GM23338 (cell line): ENCODE results near the gene MTA1. TPM values are rescaled to one million over a fixed set of nuclear protein-coding genes. Genes with fewer than 3 reads are reported as not detected.

ENCODE experiments used
- ATAC-seq: fragments of 200-7000 bp; cut with Tn5 transposase; 3 replicates; pipeline ENCODE4 v1.9.1; 2020
- DNase-seq: peaks from one replicate; pipeline ENCODE4 v3.0.0-alpha.2; 2015; ENCODE audit warnings: low spot score
- H2AFZ ChIP-seq: fragments of 200-600 bp; sonication (generic); 2 replicates; pipeline ENCODE4 v1.8.0; 2016; ENCODE audit warnings: antibody characterized with exemption, mild to moderate bottlenecking, moderate library complexity
- H3F3A ChIP-seq: fragments of 200-600 bp; sonication (generic); replicated peaks from 2 replicates; pipeline ENCODE4 v1.8.0; 2017; ENCODE audit warnings: antibody characterized with exemption, mixed run types, low read depth
- H3K27ac ChIP-seq: fragments of 200-600 bp; sonication (generic); 2 replicates; pipeline ENCODE4 v1.6.1; 2016; ENCODE audit warnings: low read depth
- H3K27me3 ChIP-seq: fragments of 200-600 bp; sonication (generic); 2 replicates; pipeline ENCODE4 v1.8.0; 2016; ENCODE audit warnings: mild to moderate bottlenecking, mixed run types, moderate library complexity; ENCODE audit not compliant: insufficient read depth
- H3K36me3 ChIP-seq: fragments of 200-600 bp; sonication (generic); 2 replicates; pipeline ENCODE4 v1.8.0; 2016; ENCODE audit warnings: mild to moderate bottlenecking; ENCODE audit not compliant: insufficient read depth
- H3K4me1 ChIP-seq: fragments of 200-600 bp; sonication (generic); 2 replicates; pipeline ENCODE4 v1.8.0; 2016; ENCODE audit warnings: mild to moderate bottlenecking, moderate library complexity; ENCODE audit not compliant: insufficient read depth
- H3K4me2 ChIP-seq: fragments of 200-600 bp; sonication (generic); 2 replicates; pipeline ENCODE4 v1.7.1; 2017; ENCODE audit warnings: mixed run types
- H3K4me3 ChIP-seq: fragments of 200-600 bp; sonication (generic); 2 replicates; pipeline ENCODE4 v1.6.1; 2016; ENCODE audit warnings: mixed run types
- H3K79me2 ChIP-seq: fragments of 200-600 bp; sonication (generic); replicated peaks from 2 replicates; pipeline ENCODE4 v1.8.0; 2017; ENCODE audit warnings: mild to moderate bottlenecking; ENCODE audit not compliant: insufficient read depth
- H3K9me2 ChIP-seq: fragments of 200-600 bp; sonication (generic); 2 replicates; pipeline ENCODE4 v1.8.0; 2017; ENCODE audit not compliant: insufficient read depth
- H4K20me1 ChIP-seq: fragments of 200-600 bp; sonication (generic); replicated peaks from 2 replicates; pipeline ENCODE4 v1.8.0; 2017; ENCODE audit warnings: mild to moderate bottlenecking; ENCODE audit not compliant: insufficient read depth
- H3K27ac Mint-ChIP-seq: 2 replicates; pipeline ENCODE4 v1.8.0; 2020; ENCODE audit warnings: inconsistent platforms, mild to moderate bottlenecking, moderate library complexity, mixed read lengths
- H3K27me3 Mint-ChIP-seq: 3 replicates; pipeline ENCODE4 v1.8.0; 2022; ENCODE audit warnings: low read depth, mild to moderate bottlenecking, moderate library complexity, mixed read lengths, inconsistent platforms; ENCODE audit not compliant: insufficient read depth, poor library complexity
- H3K36me3 Mint-ChIP-seq: 3 replicates; pipeline ENCODE4 v1.8.0; 2021; ENCODE audit warnings: low read depth, mild to moderate bottlenecking, inconsistent platforms, moderate library complexity, mixed read lengths
- H3K4me1 Mint-ChIP-seq: 3 replicates; pipeline ENCODE4 v1.8.0; 2020; ENCODE audit warnings: mild to moderate bottlenecking, inconsistent platforms, mixed read lengths
- H3K4me3 Mint-ChIP-seq: 3 replicates; pipeline ENCODE4 v1.8.0; 2021; ENCODE audit warnings: moderate library complexity, mild to moderate bottlenecking, inconsistent platforms, mixed read lengths
- H3K9me3 Mint-ChIP-seq: 3 replicates; pipeline ENCODE4 v1.8.0; 2020; ENCODE audit warnings: moderate library complexity, mild to moderate bottlenecking, inconsistent platforms, mixed read lengths
- EZH2 ChIP-seq: fragments of 200-600 bp; sonication (generic); IDR thresholded peaks from one replicate; pipeline ENCODE4 v1.8.0; 2017; ENCODE audit warnings: antibody characterized with exemption, mild to moderate bottlenecking, low read depth; ENCODE audit not compliant: unreplicated experiment
- polyA plus RNA-seq: library from polyadenylated mRNA; unstranded; fragments of >200 nt; fragmentation: Nextera tagmentation; extraction: Ambion mirVana; gene quantifications from 2 replicates; pipeline ENCODE4 v1.2.1, GENCODE V29; 2016
- total RNA-seq: library from RNA; depleted of rRNA; stranded (reverse); fragments of >200 nt; shearing (Covaris generic); gene quantifications from 2 replicates; pipeline ENCODE4 v1.2.3, GENCODE V29; 2014
- TF ChIP-seq, protein P1 (sequence below): fragments of 250-450 bp; sonication (Bioruptor Pico); IDR thresholded peaks from 2 replicates; pipeline ENCODE4 v1.5.0; 2020; ENCODE audit warnings: mild to moderate bottlenecking, moderate library complexity
- TF ChIP-seq, protein P2 (sequence below), 2 experiments: fragments of 200-600 bp in 1 of 2; sonication (generic) in 1 of 2; conservative IDR thresholded peaks; 2 replicates each; pipeline versions ENCODE4 v1.5.1 to v1.6.1; 2016 to 2017; ENCODE audit warnings: antibody characterized with exemption in 2 of 2, low read depth in 2 of 2, mild to moderate bottlenecking in 2 of 2, moderate library complexity in 1 of 2

MTA1 gene
- total and polyA plus RNA-seq, 2 experiments from 2014 or later: 53.3 to 126 TPM

DNA sequence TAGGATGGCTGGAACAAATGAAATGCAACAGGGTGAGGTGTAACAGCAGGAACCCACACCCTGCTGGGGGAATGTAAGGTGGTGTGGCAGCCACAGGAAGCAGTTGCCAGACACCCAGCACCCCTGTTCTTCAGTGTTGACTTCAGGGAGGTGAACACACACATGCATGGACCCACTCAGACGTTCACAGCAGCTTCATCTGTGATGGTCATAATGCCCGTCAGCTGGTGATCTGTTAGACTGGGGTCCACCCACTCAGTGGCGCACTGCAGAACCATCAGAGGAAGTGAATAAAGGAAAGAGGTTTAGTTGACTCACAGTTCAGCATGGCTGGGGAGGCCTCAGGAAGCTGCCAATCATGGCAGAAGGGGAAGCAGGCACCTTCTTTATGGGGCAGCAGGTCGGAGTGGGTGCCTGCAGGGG is 44.0 kb upstream of the MTA1 start (continued):
- TF ChIP-seq, protein P1, sequence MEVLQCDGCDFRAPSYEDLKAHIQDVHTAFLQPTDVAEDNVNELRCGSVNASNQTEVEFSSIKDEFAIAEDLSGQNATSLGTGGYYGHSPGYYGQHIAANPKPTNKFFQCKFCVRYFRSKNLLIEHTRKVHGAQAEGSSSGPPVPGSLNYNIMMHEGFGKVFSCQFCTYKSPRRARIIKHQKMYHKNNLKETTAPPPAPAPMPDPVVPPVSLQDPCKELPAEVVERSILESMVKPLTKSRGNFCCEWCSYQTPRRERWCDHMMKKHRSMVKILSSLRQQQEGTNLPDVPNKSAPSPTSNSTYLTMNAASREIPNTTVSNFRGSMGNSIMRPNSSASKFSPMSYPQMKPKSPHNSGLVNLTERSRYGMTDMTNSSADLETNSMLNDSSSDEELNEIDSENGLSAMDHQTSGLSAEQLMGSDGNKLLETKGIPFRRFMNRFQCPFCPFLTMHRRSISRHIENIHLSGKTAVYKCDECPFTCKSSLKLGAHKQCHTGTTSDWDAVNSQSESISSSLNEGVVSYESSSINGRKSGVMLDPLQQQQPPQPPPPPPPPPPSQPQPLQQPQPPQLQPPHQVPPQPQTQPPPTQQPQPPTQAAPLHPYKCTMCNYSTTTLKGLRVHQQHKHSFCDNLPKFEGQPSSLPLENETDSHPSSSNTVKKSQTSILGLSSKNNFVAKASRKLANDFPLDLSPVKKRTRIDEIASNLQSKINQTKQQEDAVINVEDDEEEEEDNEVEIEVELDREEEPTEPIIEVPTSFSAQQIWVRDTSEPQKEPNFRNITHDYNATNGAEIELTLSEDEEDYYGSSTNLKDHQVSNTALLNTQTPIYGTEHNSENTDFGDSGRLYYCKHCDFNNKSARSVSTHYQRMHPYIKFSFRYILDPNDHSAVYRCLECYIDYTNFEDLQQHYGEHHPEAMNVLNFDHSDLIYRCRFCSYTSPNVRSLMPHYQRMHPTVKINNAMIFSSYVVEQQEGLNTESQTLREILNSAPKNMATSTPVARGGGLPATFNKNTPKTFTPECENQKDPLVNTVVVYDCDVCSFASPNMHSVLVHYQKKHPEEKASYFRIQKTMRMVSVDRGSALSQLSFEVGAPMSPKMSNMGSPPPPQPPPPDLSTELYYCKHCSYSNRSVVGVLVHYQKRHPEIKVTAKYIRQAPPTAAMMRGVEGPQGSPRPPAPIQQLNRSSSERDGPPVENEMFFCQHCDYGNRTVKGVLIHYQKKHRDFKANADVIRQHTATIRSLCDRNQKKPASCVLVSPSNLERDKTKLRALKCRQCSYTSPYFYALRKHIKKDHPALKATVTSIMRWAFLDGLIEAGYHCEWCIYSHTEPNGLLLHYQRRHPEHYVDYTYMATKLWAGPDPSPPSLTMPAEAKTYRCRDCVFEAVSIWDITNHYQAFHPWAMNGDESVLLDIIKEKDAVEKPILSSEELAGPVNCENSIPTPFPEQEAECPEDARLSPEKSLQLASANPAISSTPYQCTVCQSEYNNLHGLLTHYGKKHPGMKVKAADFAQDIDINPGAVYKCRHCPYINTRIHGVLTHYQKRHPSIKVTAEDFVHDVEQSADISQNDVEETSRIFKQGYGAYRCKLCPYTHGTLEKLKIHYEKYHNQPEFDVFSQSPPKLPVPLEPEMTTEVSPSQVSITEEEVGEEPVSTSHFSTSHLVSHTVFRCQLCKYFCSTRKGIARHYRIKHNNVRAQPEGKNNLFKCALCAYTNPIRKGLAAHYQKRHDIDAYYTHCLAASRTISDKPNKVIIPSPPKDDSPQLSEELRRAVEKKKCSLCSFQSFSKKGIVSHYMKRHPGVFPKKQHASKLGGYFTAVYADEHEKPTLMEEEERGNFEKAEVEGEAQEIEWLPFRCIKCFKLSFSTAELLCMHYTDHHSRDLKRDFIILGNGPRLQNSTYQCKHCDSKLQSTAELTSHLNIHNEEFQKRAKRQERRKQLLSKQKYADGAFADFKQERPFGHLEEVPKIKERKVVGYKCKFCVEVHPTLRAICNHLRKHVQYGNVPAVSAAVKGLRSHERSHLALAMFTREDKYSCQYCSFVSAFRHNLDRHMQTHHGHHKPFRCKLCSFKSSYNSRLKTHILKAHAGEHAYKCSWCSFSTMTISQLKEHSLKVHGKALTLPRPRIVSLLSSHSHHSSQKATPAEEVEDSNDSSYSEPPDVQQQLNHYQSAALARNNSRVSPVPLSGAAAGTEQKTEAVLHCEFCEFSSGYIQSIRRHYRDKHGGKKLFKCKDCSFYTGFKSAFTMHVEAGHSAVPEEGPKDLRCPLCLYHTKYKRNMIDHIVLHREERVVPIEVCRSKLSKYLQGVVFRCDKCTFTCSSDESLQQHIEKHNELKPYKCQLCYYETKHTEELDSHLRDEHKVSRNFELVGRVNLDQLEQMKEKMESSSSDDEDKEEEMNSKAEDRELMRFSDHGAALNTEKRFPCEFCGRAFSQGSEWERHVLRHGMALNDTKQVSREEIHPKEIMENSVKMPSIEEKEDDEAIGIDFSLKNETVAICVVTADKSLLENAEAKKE (CRISPR knock-in tag): no peak
- TF ChIP-seq EZH2: no peak

DNA sequence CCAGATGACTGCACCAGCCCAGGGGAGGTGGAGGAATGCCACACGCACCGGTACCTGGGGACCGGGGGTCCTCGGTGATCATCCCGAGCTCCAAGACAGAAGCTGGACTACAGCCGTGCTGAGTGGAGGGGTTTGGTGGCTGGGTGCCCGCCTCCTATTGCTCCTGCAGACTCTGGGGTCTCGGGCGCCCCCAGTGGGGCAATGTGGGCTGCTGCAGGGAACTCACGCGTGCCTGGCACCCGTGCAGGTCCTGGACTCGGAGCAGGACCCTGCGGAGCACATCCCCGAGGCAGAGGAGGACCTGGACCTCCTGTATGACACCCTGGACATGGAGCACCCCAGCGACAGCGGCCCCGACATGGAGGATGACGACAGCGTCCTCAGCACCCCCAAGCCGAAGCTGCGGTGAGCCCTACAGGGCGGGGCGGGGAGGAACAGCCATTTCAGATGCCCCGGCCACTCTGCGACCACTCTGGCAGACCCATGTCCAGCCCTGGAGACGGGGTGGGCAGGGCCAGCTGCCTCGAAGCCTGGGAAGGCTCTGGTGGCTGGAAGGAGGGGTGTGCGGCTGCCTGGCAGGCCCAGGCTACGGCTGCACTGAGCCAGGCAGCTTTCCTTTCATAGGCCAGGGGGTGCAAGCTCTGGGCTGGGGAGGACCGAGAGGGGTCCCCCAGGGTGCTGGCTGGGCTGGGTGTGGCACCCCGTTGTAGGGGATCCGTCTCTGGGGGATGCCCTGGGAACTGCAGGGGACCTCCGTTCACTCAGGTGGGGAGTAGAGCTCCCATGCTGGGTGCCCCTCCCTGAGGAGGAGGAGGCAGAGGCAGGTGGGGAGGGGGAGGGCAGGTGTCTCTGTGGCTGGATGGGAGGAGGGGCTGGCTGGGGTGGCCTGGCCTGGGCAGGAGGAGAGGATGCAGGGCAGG is 42.8 kb upstream of the MTA1 start:
- H3K9me2 ChIP-seq: no peaks in the 10 kb centered on the region
- H3K4me2 ChIP-seq: no peak overlapping the region
- peaks cover 8% of the 10 kb centered on the region for H3K4me1 Mint-ChIP-seq
- H3K36me3 ChIP-seq: no peaks in the 10 kb centered on the region
- no peak overlapping the region for H2AFZ ChIP-seq
- DNase-seq (peak; percentile 52), ATAC-seq (peak; percentile 75)
- no peaks in the 10 kb centered on the region for H4K20me1 ChIP-seq
- H3K4me3 Mint-ChIP-seq: no peak overlapping the region
- no peak overlapping the region for H3K27ac ChIP-seq
- H3K4me1 ChIP-seq: no peaks in the 10 kb centered on the region
- peaks cover 14% of the 10 kb centered on the region; the same call in 2 of the 3 replicates for H3K9me3 Mint-ChIP-seq
- H3K27me3 ChIP-seq: no peaks in the 10 kb centered on the region
- no peak overlapping the region for H3K27ac Mint-ChIP-seq
- H3K27me3 Mint-ChIP-seq: peaks cover 10% of the 10 kb centered on the region
- no peak for TF ChIP-seq EZH2
- TF ChIP-seq, protein P2, sequence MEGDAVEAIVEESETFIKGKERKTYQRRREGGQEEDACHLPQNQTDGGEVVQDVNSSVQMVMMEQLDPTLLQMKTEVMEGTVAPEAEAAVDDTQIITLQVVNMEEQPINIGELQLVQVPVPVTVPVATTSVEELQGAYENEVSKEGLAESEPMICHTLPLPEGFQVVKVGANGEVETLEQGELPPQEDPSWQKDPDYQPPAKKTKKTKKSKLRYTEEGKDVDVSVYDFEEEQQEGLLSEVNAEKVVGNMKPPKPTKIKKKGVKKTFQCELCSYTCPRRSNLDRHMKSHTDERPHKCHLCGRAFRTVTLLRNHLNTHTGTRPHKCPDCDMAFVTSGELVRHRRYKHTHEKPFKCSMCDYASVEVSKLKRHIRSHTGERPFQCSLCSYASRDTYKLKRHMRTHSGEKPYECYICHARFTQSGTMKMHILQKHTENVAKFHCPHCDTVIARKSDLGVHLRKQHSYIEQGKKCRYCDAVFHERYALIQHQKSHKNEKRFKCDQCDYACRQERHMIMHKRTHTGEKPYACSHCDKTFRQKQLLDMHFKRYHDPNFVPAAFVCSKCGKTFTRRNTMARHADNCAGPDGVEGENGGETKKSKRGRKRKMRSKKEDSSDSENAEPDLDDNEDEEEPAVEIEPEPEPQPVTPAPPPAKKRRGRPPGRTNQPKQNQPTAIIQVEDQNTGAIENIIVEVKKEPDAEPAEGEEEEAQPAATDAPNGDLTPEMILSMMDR (conservative IDR thresholded peaks at IDR 0.05; ENCODE audit: low read depth in 2 of 2): peak in 1 of 2 experiments; percentile 47; a peak in 3 of 4 replicates
- no peaks in the 10 kb centered on the region for H3F3A ChIP-seq
- peaks cover 13% of the 10 kb centered on the region for H3K36me3 Mint-ChIP-seq
- H3K79me2 ChIP-seq: no peaks in the 10 kb centered on the region
- H3K4me3 ChIP-seq: no peak overlapping the region
